GM18520 (cell line): ENCODE data around the gene ATXN7L3B.

Experiments
- ATAC-seq: cut with Tn5 transposase; IDR thresholded peaks from one replicate; pipeline ENCODE4 v1.9.1; 2021; ENCODE audit not compliant: unreplicated experiment

Gene ATXN7L3B

DNA sequence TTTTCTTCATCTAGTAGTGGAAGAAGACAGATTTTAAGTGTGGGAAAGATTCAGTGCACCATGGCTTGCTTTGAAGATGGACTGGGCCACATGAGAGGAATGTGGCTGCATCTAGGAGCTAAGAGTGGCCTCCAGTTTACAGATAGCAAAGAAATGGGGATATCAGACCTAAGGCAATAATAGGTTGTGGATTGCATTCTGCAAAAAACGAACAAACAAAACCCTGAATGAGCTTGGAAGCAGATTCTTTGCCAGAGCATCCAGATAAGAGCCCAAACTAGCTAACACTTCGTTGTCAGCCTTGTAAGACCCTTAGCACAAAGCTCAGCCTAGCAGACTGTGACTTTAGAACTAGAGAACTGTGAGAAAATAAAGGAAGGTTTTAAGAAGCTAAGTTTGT is 9.6 kb downstream of the ATXN7L3B start:
- ATAC-seq = no peak

- ATAC-seq = no peak
Observed at GRCh38 chr12:74551291-74551690, 13.7 kb downstream of the ATXN7L3B start.

DNA sequence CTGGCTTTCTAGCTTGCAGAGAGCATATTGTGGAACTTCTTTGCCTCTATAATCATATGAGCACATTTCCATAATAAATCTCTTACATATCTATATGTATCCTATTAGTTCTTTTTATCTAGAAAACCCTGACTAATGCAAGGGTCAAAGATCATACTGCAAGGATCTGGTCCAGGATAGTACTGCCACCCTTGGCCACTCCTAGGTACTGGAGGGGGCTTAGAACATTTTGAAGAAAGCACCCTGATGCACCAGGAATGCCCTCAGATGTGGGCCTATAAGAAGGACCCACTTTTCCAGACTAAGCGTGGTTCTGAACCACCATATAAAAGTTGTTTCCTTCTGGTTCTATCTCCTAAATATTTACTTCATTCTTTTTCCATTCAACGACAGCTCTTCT is 14.6 kb downstream of the ATXN7L3B start:
- no peak for ATAC-seq

- ATAC-seq = no peak
Observed at GRCh38 chr12:74559728-74560127, 22.1 kb downstream of the ATXN7L3B start.

DNA sequence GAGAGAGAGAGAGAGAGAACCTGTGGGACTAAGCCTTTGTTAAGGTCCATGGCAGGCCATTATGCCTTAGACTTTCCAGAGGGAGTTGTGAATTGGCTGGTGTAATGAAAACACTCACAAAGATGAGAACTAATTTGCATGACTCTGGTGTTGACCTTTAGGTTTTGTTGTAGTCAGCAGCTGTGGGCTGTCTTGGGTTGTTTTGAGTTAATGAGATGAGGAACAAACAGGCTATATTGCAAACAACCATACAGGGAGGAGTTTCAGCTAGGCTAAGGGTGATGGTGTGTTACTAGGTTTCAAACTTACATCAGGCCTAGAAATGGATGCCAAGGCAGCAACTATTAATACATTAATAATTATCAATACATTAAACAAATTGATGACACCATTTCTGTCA is 26.3 kb downstream of the ATXN7L3B start:
- ATAC-seq = no peak

- no peak for ATAC-seq
Observed at GRCh38 chr12:74578486-74578885, 40.9 kb downstream of the ATXN7L3B start.

DNA sequence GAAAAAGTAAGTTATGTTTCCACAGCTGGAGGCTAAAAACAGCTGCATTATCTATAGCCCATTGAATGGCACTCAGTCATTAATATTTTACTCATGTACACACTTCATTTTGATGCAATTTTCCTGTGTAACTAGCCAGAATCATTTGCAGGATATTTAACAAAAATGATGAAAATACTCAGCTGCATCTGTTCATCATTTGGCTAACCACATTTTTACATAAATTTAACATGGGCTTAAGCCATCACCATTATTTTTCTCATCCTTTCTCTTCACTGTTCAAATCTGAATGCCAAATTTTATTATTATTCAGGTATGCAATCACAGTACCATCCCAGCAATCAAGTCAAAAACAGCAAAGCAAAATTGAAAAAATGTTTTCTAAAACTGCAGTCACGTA is 41.8 kb downstream of the ATXN7L3B start:
- ATAC-seq = no peak

DNA sequence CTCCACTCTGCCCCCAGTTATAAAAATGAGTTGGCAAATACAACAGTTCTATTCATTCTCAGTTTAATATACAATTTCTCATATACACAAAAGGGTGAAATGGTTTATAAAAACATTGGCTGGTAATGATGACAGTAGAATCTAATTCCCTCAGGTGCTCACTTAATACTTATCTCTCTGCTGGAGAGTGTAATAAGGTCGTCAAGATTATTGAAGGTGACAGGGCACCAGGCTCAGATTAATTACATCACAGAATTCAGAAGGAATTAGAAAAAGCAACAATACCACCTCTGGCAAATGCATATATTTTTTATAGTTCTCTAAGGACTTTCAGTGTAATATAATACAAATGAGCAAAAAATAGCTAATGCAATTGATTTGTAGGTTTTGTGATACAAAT is 42.3 kb downstream of the ATXN7L3B start:
- no peak for ATAC-seq

DNA sequence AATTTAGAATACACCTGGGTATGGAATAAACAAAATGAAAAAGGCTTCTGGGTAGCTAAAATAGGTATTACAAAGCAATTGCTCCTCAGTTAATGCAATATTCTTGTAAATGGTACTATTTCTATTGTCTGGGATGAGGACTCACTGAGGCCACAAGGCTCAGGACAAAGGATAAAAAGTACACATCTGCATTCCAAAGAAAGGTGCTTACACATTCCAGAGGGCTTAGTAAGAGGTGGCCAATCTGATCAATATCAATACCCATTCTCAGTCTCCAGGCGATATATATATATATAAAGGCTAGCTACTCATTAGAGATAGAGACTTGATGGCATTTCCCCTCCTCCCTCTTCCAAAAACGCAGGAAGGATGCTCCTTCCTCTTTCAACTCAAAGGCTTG is 43.8 kb downstream of the ATXN7L3B start:
- ATAC-seq = no peak

GRCh38 chr12:74584483-74585062 is 46.9 kb downstream of the ATXN7L3B start:
- no peak for ATAC-seq

DNA sequence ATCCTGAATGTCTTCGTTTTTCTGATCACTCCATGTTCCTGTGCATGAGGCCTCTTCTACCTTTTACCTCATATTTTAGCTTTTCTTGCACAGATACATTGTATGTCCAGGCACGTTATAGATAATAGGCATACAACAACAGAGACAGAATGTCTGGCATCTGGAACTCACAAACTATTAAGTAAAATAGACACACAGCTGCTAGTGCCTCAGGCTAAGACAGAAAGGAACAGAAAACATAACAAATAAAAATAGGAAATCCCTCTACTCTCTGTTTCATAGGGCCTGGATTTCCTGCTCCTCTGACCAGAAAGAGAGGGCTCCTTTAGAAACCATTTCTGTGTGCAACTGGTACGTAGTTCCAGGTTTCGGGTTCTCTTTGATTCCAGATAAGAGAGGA is 48.6 kb downstream of the ATXN7L3B start:
- no peak for ATAC-seq
